Adipocyte (in vitro differentiated cells): ENCODE data around the gene OBSCN.

ENCODE experiments used
- DNase-seq: peaks from one replicate; pipeline ENCODE4 v3.0.0-alpha.2; 2015; ENCODE audit warnings: low read depth
- H3K27me3 ChIP-seq: replicated peaks from 2 replicates; pipeline ENCODE4 v1.7.0; 2013; ENCODE audit warnings: mild to moderate bottlenecking, low read length, moderate library complexity; ENCODE audit not compliant: control insufficient read depth, insufficient read depth
- H3K36me3 ChIP-seq: 2 replicates; pipeline ENCODE4 v1.7.0; 2013; ENCODE audit warnings: low read length, mild to moderate bottlenecking, moderate library complexity; ENCODE audit not compliant: control insufficient read depth, insufficient read depth, severe bottlenecking
- H3K4me1 ChIP-seq: 2 replicates; pipeline ENCODE4 v1.7.0; 2013; ENCODE audit warnings: mild to moderate bottlenecking, low read length, moderate library complexity; ENCODE audit not compliant: control insufficient read depth, insufficient read depth
- H3K4me3 ChIP-seq: 2 replicates; pipeline ENCODE4 v1.7.0; 2013; ENCODE audit warnings: mild to moderate bottlenecking, low read length, moderate library complexity
- H3K9ac ChIP-seq: 2 replicates; pipeline ENCODE4 v1.7.0; 2013; ENCODE audit warnings: mild to moderate bottlenecking, low read length, moderate library complexity
- H3K9me3 ChIP-seq: 2 replicates; pipeline ENCODE4 v1.7.0; 2013; ENCODE audit warnings: mild to moderate bottlenecking, low read length, moderate library complexity; ENCODE audit not compliant: control insufficient read depth

OBSCN gene

DNA sequence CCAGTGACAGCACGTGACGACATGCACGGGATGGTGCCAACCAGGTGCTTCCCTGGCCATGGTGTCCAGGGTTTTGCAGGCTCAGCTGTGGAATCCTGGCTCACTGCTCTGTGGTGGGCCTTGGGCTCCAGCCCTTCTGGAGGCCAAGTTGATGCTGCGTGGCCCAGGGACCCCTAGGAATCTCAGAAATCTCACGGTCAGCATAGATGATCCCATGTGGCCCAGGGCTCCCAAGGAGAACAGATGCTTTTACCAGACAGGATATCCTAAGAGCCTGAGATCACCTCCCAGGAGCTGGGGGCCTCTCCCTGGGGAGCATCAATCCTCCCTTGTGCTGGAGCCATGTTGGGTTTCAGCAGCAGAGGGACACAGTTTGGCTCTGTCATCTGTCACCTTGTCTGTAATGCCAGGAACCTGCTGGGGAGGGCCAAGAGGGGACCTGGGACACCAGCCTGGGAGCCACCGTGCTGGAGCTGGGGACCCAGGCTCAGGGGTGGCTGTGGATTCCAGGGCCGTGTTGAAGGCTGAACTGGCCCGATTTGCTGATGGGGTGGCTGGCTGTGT, 134.9 kb downstream of the OBSCN start:
- Histone ChIP-seq H3K27me3 (peaks cover 15% of the 10 kb centered on the region), H3K36me3 (no peaks in the 10 kb centered on the region), H3K4me1 (no peaks in the 10 kb centered on the region), H3K4me3 (no peak overlapping the region), H3K9me3 (peaks cover 14% of the 10 kb centered on the region), H3K9ac (no peak overlapping the region)
- no peak for DNase-seq

DNA sequence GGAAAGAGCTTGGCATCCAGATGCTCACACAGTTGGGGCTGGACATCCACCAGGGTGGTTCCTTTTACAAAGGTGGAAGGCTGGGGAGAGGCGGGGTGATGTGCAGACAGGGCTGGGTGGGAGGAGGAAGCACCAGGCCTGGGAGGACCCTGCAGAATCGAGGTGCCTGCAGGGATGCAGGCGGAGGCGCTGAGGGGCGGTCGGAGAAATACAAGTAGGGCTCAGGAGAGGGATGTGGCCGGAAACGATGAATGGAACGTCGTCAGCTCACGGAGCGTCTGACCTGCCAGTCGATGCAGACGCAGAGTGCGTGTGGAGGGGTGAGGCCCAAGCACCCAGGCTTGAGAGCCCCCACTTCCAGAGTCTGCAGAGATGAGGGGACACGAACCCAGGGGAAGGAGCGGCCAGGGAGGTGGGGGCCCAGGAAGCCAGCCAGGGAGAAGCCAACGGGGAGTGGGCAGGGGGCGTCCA, 135.4 kb downstream of the OBSCN start:
- Histone ChIP-seq H3K4me3 (no peak overlapping the region), H3K27me3 (peaks cover 18% of the 10 kb centered on the region), H3K36me3 (no peaks in the 10 kb centered on the region), H3K9me3 (peaks cover 14% of the 10 kb centered on the region), H3K4me1 (no peaks in the 10 kb centered on the region), H3K9ac (no peak overlapping the region)
- no peak for DNase-seq

DNA sequence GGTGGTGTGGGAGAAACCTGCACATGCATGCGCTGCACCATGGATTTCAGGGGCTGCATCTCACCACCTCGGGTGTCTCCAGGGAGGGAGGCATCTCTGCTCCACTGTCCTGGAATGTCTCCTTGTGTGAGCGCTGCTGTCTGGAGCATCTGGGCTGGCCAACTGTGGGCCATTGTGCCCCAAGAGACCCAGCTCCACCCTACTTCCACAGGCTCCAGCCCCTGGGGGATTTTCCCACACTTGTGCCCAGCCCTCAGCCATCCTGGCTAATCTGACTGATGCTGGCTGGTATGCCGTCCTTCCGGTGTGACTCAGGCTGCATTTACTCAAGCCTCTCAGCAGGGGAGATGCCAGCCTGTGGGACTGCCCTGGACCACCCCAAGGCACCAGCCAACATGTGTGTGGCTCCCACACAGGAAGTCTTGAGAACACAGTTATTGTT, 136.8 kb downstream of the OBSCN start:
- peak; percentile 12 for DNase-seq
- H3K36me3 ChIP-seq: no peaks in the 10 kb centered on the region
- H3K4me3 ChIP-seq: no peak overlapping the region
- no peaks in the 10 kb centered on the region for H3K4me1 ChIP-seq
- H3K9ac ChIP-seq: no peak overlapping the region
- H3K9me3 ChIP-seq: peaks cover 14% of the 10 kb centered on the region
- H3K27me3 ChIP-seq: peaks cover 32% of the 10 kb centered on the region

DNA sequence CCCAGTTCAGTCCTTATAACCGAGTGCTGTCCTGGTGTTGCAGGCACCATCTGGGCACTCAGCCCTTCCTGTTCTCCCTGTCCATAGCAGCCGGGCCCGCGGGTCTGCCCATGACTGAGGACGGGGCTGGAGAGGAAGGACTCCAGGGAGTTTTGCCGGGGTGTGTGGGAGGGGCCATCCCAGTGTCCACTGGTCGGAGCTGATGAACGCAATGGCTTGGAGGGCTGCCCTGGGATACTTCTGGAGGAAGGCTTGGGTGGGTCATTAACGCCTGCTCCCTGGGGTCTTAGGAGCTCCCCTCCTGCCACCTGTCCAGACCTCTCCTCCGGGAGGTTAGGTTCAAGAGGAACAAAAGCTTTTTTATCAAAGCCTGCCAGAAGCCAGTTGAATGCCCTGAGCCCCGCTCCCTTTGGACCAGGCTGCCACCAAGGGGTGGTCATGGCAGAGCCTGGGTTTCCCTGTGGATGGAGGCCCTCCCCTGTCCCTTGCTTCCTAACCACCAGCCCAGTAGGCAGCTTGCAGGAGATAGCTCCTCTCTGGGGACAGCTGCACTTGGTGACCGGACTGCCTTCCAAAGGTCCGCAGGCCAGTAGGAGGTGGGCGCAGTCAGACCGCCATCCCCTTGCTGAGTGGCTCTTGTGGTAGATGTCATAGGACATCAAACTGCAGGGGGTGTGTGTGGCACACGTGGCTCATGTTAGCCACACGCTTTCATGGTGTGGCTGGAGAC, 137.5 kb downstream of the OBSCN start:
- DNase-seq: no peak
- Histone ChIP-seq H3K4me1 (no peaks in the 10 kb centered on the region), H3K36me3 (no peaks in the 10 kb centered on the region), H3K4me3 (no peak overlapping the region), H3K9ac (no peak overlapping the region), H3K27me3 (peaks cover 36% of the 10 kb centered on the region), H3K9me3 (peaks cover 14% of the 10 kb centered on the region)

DNA sequence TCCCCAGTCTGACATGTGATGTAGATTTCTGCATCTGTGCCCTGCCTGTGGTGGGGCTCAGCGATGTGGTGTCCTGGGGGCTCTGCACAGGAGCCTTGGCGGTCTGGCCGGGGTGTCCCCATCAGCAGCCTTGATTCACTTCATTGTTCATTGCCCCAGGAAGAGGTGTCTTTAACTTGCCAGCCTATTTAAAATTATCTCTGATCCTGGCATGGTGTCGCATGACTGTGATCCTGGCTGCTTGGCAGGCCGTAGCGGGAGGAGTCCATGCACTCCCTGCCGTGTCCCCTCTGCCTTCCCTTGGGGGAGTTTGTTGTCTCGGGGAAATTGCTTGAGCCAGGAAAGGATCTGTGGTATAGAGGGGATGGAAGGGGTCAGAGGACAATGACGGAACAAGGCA, 138.9 kb downstream of the OBSCN start:
- H3K4me1 ChIP-seq: no peaks in the 10 kb centered on the region
- H3K36me3 ChIP-seq: no peaks in the 10 kb centered on the region
- peaks cover 14% of the 10 kb centered on the region for H3K9me3 ChIP-seq
- H3K9ac ChIP-seq: no peak overlapping the region
- H3K4me3 ChIP-seq: no peak overlapping the region
- no peak for DNase-seq
- H3K27me3 ChIP-seq: peaks cover 43% of the 10 kb centered on the region

DNA sequence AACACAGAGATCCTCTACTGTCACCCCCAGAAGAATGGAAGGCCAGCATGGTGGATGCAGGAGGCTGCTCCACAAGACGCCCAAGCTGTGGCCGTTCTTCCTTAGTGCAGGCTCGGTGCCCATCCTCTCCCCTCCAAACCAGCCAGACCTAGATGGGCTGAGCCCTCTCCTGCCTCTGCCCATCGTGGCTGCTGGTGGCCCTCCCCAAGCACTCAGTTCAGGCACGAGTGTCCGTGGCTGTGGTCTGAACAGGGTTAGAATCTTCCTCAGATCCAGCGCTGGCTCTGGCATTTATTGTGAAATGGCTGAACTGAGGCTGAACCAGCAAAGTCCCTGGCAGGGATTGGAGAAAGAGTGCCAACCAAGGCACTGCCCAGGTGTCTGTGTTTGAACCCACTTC, 139.3 kb downstream of the OBSCN start:
- Histone ChIP-seq H3K4me1 (no peaks in the 10 kb centered on the region), H3K36me3 (no peaks in the 10 kb centered on the region), H3K27me3 (peaks cover 40% of the 10 kb centered on the region), H3K9ac (no peak overlapping the region), H3K4me3 (no peak overlapping the region), H3K9me3 (peaks cover 14% of the 10 kb centered on the region)
- no peak for DNase-seq

DNA sequence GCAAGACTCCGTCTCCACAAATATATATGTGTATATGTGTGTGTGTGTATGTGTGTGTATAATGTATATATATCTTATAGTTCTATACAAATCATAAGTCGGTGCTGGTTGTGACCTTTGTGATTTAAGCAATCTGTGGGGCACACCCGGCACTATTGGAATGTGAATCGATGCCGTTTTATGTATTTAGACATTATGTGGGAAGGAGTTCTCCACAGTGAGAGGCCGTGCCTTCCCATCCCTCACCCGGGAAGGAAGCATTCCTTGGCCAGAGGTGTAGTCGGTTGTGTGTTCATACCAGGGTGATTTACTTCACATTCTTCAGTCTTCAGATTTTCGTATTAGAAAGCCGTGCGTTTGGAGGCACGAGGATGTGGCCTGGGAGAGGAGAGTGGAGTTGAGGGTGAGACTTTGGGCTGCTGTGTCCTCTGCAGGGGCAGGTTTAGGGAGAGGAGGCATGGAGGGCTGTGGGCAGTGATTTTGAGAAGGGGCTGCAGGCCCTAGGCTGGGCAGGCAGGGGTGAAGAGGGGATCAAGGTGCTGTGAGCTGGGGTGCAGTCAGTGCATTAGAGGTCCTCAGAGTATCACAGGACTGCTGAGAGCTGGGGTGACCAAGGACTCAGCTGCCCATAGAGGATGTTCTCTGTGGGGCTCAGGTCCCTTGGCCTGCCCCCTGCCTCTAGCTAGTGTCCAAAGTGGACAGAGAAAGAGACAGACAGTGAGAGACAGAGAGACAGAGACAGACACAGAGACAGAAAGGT, 141.0 kb downstream of the OBSCN start:
- Histone ChIP-seq H3K4me3 (no peak overlapping the region), H3K9me3 (peaks cover 13% of the 10 kb centered on the region), H3K9ac (no peak overlapping the region), H3K4me1 (no peaks in the 10 kb centered on the region), H3K27me3 (peaks cover 41% of the 10 kb centered on the region), H3K36me3 (no peaks in the 10 kb centered on the region)
- DNase-seq: no peak

DNA sequence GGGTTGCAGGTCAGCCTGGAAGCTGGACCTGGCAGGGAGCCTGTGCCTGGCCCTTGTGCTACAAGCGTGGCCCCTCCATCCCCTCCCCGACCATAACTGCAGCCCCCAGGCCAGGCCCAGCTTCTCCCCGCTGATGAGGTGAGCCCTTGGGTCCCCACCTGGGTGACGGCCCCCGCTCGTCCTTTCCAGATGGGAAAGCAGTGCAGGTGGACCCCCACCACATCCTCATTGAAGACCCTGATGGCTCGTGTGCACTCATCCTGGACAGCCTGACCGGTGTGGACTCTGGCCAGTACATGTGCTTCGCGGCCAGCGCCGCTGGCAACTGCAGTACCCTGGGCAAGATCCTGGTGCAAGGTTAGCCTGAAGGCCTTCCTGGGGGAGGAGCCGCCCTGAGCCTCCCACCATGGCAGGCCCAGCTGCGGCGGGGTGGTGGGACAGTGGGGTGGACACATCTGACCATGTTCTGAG, 141.9 kb downstream of the OBSCN start:
- Histone ChIP-seq H3K27me3 (peaks cover 44% of the 10 kb centered on the region), H3K36me3 (no peaks in the 10 kb centered on the region), H3K4me3 (no peak overlapping the region), H3K9me3 (peaks cover 4% of the 10 kb centered on the region), H3K9ac (no peak overlapping the region), H3K4me1 (no peaks in the 10 kb centered on the region)
- no peak for DNase-seq

DNA sequence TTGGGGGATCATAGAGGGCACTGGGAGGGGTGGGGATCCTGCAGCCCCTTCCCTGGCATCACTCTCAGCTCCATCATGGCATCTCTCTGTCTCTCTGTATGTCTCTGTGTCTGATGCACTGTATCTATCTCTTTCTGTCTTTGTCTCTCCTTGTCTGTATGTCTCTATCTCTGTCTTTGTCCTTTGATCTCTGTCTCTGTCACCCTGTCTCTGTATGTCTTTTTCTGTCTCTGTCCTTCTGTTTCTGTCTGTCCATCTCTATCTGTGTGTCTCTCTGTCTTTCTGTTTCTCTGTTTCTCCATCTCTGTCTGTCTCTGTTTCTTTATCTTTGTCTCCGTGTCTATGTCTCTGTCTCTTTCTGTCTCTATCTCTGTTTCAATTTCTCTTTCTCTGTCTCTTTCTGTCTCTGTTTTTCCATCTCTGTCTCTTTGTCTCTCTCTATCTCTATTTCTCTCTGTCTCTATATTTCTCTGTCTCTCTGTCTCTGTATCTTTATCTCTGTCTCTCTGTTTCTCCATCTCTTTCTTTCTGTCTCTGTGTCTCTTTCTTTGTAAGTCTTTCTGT, 142.4 kb downstream of the OBSCN start:
- no peaks in the 10 kb centered on the region for H3K9me3 ChIP-seq
- no peaks in the 10 kb centered on the region for H3K36me3 ChIP-seq
- H3K4me3 ChIP-seq: no peak overlapping the region

DNA sequence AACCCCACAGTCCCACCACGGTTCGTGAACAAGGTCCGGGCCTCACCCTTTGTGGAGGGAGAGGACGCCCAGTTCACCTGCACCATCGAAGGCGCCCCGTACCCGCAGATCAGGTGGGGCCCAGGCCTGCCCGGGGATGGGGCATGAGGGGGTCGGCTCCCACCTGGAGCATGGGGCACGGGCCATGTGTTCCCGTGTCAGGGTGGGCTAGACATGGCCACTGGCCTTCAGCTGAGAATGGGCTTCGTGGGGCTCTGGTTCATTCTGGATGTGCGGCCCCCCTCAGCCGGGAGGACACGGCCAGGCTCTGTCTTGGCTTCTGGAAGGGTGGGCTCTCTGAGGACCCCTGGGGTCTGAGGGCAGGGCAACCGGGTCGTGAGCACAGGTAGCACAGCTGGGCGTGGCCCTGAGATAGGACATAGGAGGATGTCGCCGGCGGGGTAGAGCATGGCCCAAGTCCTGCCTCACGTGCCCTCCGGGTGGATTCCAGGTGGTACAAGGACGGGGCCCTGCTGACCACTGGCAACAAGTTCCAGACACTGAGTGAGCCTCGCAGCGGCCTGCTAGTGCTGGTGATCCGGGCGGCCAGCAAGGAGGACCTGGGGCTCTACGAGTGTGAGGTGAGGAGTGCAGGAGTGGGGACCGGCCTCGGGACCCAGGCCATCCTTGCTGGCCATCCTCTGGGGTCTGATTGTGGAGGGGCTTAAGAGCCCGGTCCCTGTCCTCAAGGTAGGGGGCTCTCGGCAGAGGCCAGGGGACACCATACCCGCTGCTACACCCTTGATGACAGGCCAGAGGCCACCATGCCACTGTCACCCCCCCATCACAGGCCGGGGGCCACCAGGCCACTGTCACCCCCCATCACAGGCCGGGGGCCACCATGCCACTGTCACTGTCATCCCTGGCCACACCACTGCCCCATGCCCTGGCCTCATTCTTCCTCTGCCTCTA, 143.3 kb downstream of the OBSCN start:
- H3K4me1 ChIP-seq: no peaks in the 10 kb centered on the region

More for the DNA sequence above, 142.4 kb downstream of the OBSCN start:
- Histone ChIP-seq H3K27me3 (peaks cover 44% of the 10 kb centered on the region), H3K9ac (no peak overlapping the region), H3K4me1 (no peaks in the 10 kb centered on the region)
- no peak for DNase-seq

More for the DNA sequence above, 143.3 kb downstream of the OBSCN start:
- H3K27me3 ChIP-seq: peaks cover 45% of the 10 kb centered on the region
- no peak for DNase-seq
- no peaks in the 10 kb centered on the region for H3K36me3 ChIP-seq
- no peaks in the 10 kb centered on the region for H3K9me3 ChIP-seq
- no peak overlapping the region for H3K4me3 ChIP-seq
- H3K9ac ChIP-seq: no peak overlapping the region
